Chondrocyte (in vitro differentiated cells): Measurements from ENCODE around the gene MUC16. TPM values are rescaled to one million over a fixed set of nuclear protein-coding genes. Genes with fewer than 3 reads are reported as not detected.
"Not testable (repeated sequence)": the region's sequence is repeated elsewhere in the genome, so short reads cannot be mapped to it uniquely, and the experiment has no call there.

ENCODE experiments used
- DNase-seq: peaks from one replicate; pipeline ENCODE4 v3.0.0; 2021; ENCODE audit warnings: mixed read lengths, low spot score
- H3K27ac Mint-ChIP-seq: one replicate; pipeline ENCODE4 v1.8.0; 2021; ENCODE audit warnings: mild to moderate bottlenecking, moderate library complexity, mixed read lengths; ENCODE audit not compliant: unreplicated experiment
- H3K27me3 Mint-ChIP-seq: 2 replicates; pipeline ENCODE4 v1.8.0; 2021; ENCODE audit warnings: low read depth, mixed read lengths
- H3K36me3 Mint-ChIP-seq: 2 replicates; pipeline ENCODE4 v1.8.0; 2021; ENCODE audit warnings: low read depth, mixed read lengths
- H3K4me1 Mint-ChIP-seq: 2 replicates; pipeline ENCODE4 v1.8.0; 2021; ENCODE audit warnings: low read depth, mild to moderate bottlenecking, mixed read lengths
- H3K4me3 Mint-ChIP-seq: one replicate; pipeline ENCODE4 v1.8.0; 2021; ENCODE audit warnings: mild to moderate bottlenecking, moderate library complexity, mixed read lengths; ENCODE audit not compliant: unreplicated experiment
- H3K9me3 Mint-ChIP-seq: 2 replicates; pipeline ENCODE4 v1.8.0; 2021; ENCODE audit warnings: low read depth, mixed read lengths
- total RNA-seq: library from RNA; stranded (reverse); gene quantifications from 3 replicates; pipeline ENCODE4 v1.2.1, GENCODE V29; 2021
- TF ChIP-seq, protein P1 (sequence below): fragments of 200-600 bp; sonication (generic); IDR thresholded peaks from 2 replicates; pipeline ENCODE4 v1.5.0; 2021; ENCODE audit warnings: antibody characterized with exemption, mild to moderate bottlenecking, moderate library complexity

The MUC16 gene
- total RNA-seq, 1 donor from 2014 or later, result not detected

GRCh38 chr19:9054207-9054606, 44.0 kb upstream of the MUC16 start:
- Mint-ChIP-seq H3K4me1 (peaks cover 8% of the 10 kb centered on the region), H3K4me3 (no peak overlapping the region), H3K36me3 (no peaks in the 10 kb centered on the region), H3K9me3 (no peaks in the 10 kb centered on the region), H3K27me3 (no peaks in the 10 kb centered on the region), H3K27ac (no peak overlapping the region)
- TF ChIP-seq, protein P1, sequence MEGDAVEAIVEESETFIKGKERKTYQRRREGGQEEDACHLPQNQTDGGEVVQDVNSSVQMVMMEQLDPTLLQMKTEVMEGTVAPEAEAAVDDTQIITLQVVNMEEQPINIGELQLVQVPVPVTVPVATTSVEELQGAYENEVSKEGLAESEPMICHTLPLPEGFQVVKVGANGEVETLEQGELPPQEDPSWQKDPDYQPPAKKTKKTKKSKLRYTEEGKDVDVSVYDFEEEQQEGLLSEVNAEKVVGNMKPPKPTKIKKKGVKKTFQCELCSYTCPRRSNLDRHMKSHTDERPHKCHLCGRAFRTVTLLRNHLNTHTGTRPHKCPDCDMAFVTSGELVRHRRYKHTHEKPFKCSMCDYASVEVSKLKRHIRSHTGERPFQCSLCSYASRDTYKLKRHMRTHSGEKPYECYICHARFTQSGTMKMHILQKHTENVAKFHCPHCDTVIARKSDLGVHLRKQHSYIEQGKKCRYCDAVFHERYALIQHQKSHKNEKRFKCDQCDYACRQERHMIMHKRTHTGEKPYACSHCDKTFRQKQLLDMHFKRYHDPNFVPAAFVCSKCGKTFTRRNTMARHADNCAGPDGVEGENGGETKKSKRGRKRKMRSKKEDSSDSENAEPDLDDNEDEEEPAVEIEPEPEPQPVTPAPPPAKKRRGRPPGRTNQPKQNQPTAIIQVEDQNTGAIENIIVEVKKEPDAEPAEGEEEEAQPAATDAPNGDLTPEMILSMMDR, result no peak
- DNase-seq, result no peak

- not testable (repeated sequence) for H3K36me3 Mint-ChIP-seq, H3K4me1 Mint-ChIP-seq, H3K27me3 Mint-ChIP-seq, H3K4me3 Mint-ChIP-seq, H3K9me3 Mint-ChIP-seq, H3K27ac Mint-ChIP-seq, DNase-seq
These were observed 43.5 kb upstream of the MUC16 start for GRCh38 chr19:9053674-9054073.

DNA sequence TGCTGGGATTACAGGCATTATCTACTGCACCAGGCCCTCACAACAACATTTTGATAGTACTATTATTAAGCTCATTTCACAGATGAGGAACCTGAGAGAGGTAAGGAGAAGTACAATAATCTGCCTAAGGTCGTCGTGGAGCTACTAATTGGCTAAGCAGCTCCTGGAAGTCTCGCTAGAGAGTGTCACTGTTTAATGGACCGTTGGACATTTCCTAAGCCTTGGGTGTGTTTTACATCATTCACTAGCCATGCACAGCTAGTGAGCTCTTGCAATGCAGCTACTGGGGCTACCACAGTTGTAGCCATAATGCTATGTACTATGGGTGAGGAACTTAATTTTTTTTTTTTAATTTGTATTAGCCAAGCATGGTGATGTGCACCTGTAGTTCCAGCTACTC, 42.7 kb upstream of the MUC16 start:
- TF ChIP-seq, protein P1, result no peak
- H3K4me3 Mint-ChIP-seq, result no peak overlapping the region
- H3K4me1 Mint-ChIP-seq, result peaks cover 8% of the 10 kb centered on the region
- H3K27ac Mint-ChIP-seq, result no peak overlapping the region
- H3K36me3 Mint-ChIP-seq, result no peaks in the 10 kb centered on the region
- no peaks in the 10 kb centered on the region for H3K27me3 Mint-ChIP-seq
- no peaks in the 10 kb centered on the region for H3K9me3 Mint-ChIP-seq
- DNase-seq, result no peak

DNA sequence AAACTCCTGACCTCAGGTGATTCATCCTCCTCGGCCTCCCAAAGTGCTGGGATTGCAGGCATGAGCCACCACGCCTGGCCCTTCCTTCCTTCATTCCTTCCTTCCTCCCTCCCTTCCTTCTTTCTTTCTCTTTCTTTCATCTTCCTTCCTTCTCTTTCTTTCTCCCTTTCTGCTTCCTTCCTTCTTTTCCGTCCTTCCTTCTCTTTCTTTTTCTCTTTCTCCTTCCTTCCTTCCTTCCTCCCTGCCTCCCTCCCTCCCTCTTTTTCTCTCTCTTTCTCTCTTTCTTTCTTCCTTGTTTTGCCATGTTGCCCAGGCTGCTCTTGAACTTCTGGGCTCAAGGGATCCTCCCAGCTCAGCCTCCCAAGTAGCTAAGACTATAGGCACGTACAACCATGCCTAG, 36.5 kb upstream of the MUC16 start:
- TF ChIP-seq, protein P1, result no peak
- Mint-ChIP-seq H3K9me3 (peaks cover 3% of the 10 kb centered on the region), H3K36me3 (no peaks in the 10 kb centered on the region), H3K27me3 (no peaks in the 10 kb centered on the region), H3K4me3 (no peak overlapping the region), H3K27ac (no peak overlapping the region), H3K4me1 (peaks cover 2% of the 10 kb centered on the region)
- no peak for DNase-seq

- no peaks in the 10 kb centered on the region for H3K4me1 Mint-ChIP-seq
- H3K27me3 Mint-ChIP-seq, result no peaks in the 10 kb centered on the region
- TF ChIP-seq, protein P1, result no peak
- no peak for DNase-seq
- peaks cover 3% of the 10 kb centered on the region for H3K9me3 Mint-ChIP-seq
- no peak overlapping the region for H3K27ac Mint-ChIP-seq
- no peak overlapping the region for H3K4me3 Mint-ChIP-seq
- no peaks in the 10 kb centered on the region for H3K36me3 Mint-ChIP-seq
These were observed 34.2 kb upstream of the MUC16 start for GRCh38 chr19:9044449-9044848.

DNA sequence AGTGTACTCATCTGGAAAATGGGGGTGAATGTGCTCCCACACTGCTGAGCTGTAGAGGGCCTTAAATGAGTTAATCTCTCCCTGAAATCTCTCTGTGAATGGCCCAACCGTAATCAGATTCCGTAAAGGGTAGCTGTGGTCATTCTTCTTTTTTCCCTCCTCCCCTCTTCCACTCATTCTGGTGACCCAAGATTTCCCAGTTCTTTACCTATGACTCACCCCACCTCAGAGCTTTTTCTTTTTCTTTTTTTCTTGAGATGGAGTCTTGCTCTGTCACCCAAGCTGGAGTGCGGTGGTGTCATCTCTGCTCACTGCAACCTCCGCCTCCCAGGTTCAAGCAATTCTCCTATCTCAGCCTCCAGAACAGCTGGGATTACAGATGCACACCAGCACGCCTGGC, 33.3 kb upstream of the MUC16 start:
- TF ChIP-seq, protein P1, result no peak
- no peak overlapping the region for H3K4me3 Mint-ChIP-seq
- no peaks in the 10 kb centered on the region for H3K27me3 Mint-ChIP-seq
- H3K9me3 Mint-ChIP-seq, result peaks cover 3% of the 10 kb centered on the region
- no peaks in the 10 kb centered on the region for H3K36me3 Mint-ChIP-seq
- DNase-seq, result no peak
- no peaks in the 10 kb centered on the region for H3K4me1 Mint-ChIP-seq
- no peak overlapping the region for H3K27ac Mint-ChIP-seq
